Caki2 (cell line): ENCODE results near the gene NKX2-3. TPM values are rescaled to one million over a fixed set of nuclear protein-coding genes. Genes with fewer than 3 reads are reported as not detected.

Experiments used
- DNase-seq: peaks from one replicate; pipeline ENCODE4 v3.0.0-alpha.2; 2015; ENCODE audit warnings: low read depth
- in situ Hi-C: cut with HindIII; loops from 2 replicates; pipeline ENCODE4 v1.10.0; 2016; ENCODE audit warnings: low sequenced_read_pairs, low pct_unique_long_range_greater_than_20kb, mixed read lengths
- total RNA-seq: library from RNA; depleted of rRNA; stranded (reverse); fragments of >200 nt; shearing (Covaris generic); gene quantifications from 2 replicates; pipeline ENCODE4 v1.2.3, GENCODE V29; 2014; ENCODE audit warnings: low replicate concordance

NKX2-3 gene
- total RNA-seq, 1 experiment from 2014 or later = 2.5 TPM

DNA sequence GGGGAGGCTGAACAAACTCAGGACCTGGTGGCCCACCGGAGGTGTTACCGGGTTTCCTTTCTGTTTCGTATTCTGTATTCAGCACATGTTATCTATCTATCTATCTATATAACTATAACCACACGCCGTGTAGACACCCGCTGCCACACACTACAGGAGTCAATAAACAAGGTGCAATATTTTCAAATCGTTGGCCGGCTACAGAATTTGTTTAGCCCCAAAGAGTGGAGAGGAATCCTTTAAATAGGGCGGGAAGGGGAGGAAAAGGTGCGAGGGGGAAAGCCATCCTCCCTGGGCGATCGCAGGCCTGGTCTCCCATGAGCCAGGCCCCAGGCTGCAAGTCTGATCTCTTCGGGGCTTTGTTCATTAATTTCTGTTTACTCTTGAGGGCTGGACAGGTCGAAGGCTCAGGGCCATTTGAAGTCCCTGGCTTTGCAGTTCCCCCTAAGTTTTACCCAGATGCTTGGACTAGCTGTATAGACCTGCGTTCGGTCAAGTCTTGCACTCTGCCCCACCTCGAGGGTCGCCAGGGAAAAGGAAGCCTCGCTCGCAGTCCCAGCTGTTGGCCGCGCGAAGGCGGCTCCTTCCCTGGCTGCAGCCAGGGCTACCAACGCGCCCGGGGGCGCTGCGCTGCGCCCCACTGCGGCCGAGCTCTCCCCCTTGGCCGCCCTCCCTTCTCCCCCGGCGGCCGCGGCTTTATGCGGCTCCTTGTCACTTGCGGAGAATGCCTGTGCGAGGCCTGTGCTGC lies 3.8 kb downstream of the NKX2-3 start:
- in situ Hi-C loops = no loop called here

DNA sequence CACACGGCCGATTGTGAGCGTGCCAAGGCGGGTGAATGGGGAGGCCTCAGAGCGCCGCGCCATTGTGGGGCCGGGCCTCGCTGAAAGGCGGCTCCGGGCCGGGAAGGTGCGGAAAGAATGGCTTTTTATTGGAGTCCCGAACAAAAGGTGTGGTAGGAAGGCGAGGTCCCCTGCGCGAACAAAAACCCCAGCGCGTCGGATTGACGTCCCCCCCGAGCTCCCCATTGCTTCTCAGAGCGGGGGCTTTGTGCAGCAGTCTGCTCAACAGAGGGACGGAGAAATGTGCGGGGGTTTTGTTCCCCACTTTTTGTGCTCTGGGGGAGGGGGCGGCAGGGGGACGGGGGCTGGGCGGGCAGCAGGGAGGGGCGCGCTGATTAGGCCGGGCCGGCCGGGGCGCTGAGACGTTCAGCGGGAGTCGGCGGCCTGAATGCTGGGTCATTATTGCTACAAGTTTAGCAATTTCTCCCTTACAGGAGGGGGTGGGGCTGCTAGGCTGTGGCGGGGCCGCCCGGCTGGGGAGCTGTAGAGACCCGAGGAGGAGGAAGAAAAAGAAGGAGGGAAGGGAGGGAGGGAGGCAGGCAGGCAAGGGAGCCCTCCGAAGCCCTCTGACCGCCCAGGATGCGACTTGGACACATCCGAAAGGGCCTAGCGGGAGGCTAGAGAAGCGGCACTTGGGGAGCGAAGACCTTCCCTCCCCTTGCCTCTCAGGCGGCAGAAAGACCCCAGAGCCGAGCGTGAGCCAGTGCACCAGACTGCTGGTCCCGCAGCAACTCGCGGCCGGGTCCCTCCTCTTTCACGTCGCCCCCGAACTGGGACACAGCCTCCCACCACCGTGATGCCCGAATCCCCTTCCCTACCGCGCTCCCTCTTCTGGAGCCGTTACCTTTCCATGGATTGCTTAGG lies 4.6 kb downstream of the NKX2-3 start:
- in situ Hi-C loops = no loop called here
- no peak for DNase-seq

More for the DNA sequence above, 3.8 kb downstream of the NKX2-3 start:
- no peak for DNase-seq

- in situ Hi-C loops = no loop called here
- no peak for DNase-seq
Measured at GRCh38 chr10:99537989-99538917, 5.5 kb downstream of the NKX2-3 start.

DNA sequence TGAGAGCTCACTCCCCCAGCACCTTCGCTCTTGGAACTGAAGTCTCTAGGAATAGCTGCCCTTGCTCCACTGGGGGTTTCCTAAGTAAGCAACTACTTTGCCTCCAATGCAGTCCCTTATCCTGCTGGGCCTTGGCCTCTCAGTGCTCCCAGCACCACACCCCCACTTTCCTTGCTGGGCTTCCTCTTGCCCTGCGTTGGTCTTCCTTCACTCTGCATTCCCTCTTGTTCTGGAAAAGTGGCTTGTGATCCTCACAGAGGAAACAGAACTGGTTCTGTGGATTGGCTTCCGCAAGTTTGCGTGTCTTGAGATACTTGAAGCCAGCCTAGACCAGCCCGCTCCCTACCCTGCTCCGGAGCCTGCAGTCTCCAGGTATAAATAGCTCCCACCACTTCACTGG lies 6.4 kb downstream of the NKX2-3 start:
- in situ Hi-C loops = no loop called here
- no peak for DNase-seq

DNA sequence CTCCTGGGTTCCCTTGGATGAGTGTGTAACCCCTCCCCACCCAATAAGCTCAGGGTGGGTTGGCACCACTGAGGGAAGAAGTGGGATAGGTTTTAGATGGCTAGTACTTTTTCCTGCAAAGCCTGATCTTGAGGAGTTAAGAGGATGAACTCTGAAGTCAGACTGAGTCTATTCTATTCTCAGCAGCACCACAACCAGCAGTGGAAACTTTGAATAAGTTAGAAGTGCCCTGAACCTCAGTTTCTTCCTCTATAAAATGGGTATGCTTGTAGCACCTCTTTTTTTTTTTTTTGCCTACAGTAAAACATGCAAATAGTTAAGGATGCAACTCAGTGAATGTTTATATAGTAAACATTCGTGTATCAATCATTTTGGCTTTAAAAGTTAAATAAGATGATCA lies 7.1 kb downstream of the NKX2-3 start:
- DNase-seq = no peak
- in situ Hi-C loops = no loop called here

DNA sequence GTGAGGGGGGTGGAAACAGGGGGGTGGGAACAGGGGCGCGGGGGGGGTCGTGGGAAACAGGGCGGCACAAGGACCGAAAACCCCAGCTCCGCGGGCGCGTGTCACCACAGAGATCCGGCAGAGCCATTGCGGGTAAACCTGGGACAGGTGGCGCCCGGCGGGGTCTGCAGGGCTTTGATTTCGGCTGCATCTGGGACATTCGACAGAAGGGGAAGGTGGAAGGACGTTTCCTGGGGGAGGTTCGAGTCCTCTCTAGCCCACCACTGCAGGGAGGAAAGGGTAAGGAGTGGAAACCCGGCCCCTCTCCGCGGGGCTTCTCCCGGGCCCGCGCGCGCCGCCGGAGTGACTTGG lies 7.5 kb downstream of the NKX2-3 start:
- in situ Hi-C loops = no loop called here
- DNase-seq = no peak

DNA sequence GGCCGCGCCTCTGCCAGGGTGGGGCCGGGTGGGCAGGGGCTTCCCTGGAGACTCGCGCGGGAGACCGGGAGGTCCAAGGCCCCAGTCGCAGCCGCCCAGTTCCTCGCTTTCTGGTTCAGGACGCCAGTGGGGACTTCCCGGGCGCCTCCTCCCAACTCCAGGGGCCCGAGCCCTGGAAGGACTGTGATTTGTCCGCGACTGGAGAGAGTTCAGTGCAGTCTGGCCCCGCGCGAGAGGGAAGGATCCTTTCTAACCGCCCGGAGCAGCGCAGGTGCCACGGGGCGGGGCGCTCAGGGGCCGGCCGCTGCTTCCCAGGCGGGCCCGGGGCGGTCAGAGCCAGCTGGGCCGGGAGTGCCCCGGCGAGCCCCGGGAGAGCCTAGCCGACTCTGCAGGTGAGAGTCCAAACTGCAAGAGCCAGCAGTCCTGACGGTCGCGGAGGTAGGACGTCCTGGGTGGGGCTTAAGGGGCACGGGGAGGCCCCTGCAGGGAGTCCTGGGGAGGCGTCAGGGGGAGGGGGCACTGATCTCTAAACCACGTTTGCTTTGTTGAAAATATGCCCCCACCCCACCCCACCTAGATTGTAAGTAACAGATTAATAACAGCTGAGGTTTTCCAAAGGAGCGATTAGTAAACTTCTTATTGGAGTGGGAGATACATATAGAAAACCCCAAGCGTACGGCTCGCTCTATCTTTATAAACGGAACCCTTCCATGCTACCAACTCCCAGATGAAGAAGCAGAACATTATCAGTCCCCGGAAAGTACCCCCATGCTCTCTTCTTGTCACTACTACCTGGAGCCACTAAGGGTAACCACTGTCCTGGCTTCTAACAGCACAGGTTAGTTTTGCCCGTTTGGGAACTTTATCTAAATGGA lies 8.2 kb downstream of the NKX2-3 start:
- DNase-seq = no peak
- in situ Hi-C loops = no loop called here

GRCh38 chr10:99544322-99544721 lies 11.6 kb downstream of the NKX2-3 start:
- no peak for DNase-seq
- in situ Hi-C loops = no loop called here

GRCh38 chr10:99548041-99548530 lies 15.3 kb downstream of the NKX2-3 start:
- DNase-seq = peak; percentile 5
- in situ Hi-C loops = no loop called here

GRCh38 chr10:99551158-99551557 lies 18.4 kb downstream of the NKX2-3 start:
- in situ Hi-C loops = no loop called here

GRCh38 chr10:99551616-99552015 lies 18.9 kb downstream of the NKX2-3 start:
- DNase-seq = no peak
- in situ Hi-C loops = no loop called here

More at GRCh38 chr10:99551158-99551557, 18.4 kb downstream of the NKX2-3 start:
- no peak for DNase-seq

DNA sequence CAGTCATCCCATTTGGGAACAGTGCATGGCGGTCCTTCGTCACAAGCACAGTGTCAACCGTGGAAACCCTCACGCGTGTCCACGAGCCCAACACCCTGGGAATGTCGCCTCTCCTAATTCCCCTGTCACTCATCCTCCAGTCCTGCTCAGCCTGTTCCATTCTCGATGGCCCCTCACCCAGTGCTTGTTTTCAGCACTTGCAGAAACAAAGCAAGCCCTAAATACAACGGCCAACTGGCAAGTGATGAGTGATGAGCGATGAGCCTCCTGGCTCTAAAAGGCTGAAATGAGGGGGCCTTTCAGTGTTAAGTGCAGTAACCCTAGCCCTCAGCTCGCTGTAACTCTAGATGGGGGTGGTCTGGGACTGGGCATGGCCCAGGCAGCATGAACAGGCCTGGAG lies 22.6 kb downstream of the NKX2-3 start:
- DNase-seq = no peak
- in situ Hi-C loops = no loop called here

DNA sequence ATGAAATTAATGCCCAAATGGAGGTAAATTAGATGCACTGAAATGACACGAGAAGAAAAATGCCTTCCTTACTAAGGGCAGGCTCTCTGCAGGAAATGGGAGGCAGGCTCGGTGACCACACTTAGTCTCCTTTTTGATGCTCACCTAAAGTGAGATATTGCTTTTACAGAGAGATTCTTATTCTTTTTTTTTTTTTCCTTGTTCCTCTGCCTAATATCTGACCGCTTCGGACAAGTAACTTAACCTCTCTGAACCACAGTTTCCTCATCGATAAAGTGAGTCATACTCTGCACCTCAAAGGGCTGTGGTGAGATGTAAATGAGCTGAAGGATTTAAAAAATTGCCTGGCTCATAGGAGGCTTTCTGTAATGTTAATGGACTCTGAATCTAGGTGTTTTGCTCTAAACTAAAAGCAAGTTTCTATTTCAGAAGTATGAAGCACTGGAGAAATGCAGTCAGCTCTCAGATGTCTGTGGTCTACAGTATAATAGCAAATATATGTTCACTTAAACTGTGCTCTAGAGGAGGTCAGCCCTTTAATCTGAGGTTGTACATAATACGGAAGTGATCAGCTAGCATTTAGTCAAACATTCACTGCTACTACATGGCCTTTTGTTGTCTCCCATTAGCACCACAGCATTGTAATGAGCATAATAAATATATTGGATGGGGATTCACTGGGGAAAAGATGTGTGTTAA lies 23.2 kb downstream of the NKX2-3 start:
- DNase-seq = no peak
- in situ Hi-C loops = no loop called here

- DNase-seq = no peak
- in situ Hi-C loops = no loop called here
Measured at GRCh38 chr10:99557044-99557443, 24.3 kb downstream of the NKX2-3 start.

DNA sequence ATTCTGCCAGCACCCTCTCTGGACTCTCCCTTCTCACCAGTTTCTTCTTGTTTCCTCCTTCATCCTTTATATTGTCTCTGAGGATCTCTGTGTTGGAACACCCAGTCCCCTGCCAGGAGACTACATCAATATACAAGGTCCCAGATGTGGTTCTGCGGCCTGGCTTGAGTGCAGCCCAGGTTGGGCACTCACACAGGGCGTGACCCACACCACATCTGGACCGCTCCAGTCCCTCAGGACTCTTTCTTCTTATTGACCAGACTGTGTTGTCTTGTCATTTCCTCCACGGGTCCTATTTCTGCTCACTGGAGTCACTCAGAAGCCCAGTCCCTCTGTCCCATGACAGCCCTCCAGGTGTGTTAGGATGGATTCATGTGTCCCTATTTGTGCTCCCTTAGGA lies 26.0 kb downstream of the NKX2-3 start:
- in situ Hi-C loops = no loop called here

GRCh38 chr10:99560277-99561126 lies 27.8 kb downstream of the NKX2-3 start:
- in situ Hi-C loops = no loop called here
- DNase-seq = peak; percentile 38

More for the DNA sequence above, 26.0 kb downstream of the NKX2-3 start:
- no peak for DNase-seq
